HepG2 (cell line): Measurements from ENCODE around the gene IFIT1B. TPM values are rescaled to one million over a fixed set of nuclear protein-coding genes. Genes with fewer than 3 reads are reported as not detected.
A peak's percentile ranks its signal among the peaks of the same experiment; 100 is the strongest.

Experiments used
- RBM22 ChIP-seq: fragments of 200-400 bp; formaldehyde crosslinking; optimal IDR thresholded peaks from 2 replicates; pipeline ENCODE3; 2017; ENCODE audit warnings: mild to moderate bottlenecking, low read length, moderate library complexity
- RFX5 ChIP-seq: IDR thresholded peaks from 2 replicates; pipeline ENCODE4 v1.6.1; 2011; ENCODE audit warnings: low read depth, low read length, improper control_type of control experiment
- SKI ChIP-seq: fragments of 450-650 bp; IDR thresholded peaks from one replicate; pipeline ENCODE4 v1.6.1; 2018; ENCODE audit warnings: mild to moderate bottlenecking; ENCODE audit not compliant: partially characterized antibody
- XBP1 ChIP-seq: sonication (generic); formaldehyde crosslinking; IDR thresholded peaks from 2 replicates; pipeline ENCODE4 v1.5.0; 2020; ENCODE audit warnings: missing genetic modification reagents
- ZBTB21 ChIP-seq: sonication (generic); formaldehyde crosslinking; IDR thresholded peaks from 2 replicates; pipeline ENCODE4 v1.4.0; 2020; ENCODE audit warnings: missing genetic modification reagents
- ZIK1 ChIP-seq: sonication (generic); formaldehyde crosslinking; IDR thresholded peaks from 2 replicates; pipeline ENCODE4 v1.5.0; 2020; ENCODE audit warnings: mild to moderate bottlenecking, low read depth, missing genetic modification reagents, borderline replicate concordance
- ZKSCAN5 ChIP-seq: sonication (generic); formaldehyde crosslinking; IDR thresholded peaks from 2 replicates; pipeline ENCODE4 v1.5.1; 2020; ENCODE audit warnings: mild to moderate bottlenecking, missing genetic modification reagents
- ZKSCAN8 ChIP-seq: IDR thresholded peaks from 2 replicates; pipeline ENCODE4 v1.6.1; 2016; ENCODE audit warnings: borderline replicate concordance, missing genetic modification reagents, missing compliant biosample characterization
- ZNF24 ChIP-seq: fragments of 450-650 bp; IDR thresholded peaks from 2 replicates; pipeline ENCODE4 v1.6.1; 2017; ENCODE audit warnings: antibody characterized with exemption, mild to moderate bottlenecking
- ZNF562 ChIP-seq: sonication (generic); formaldehyde crosslinking; IDR thresholded peaks from 2 replicates; pipeline ENCODE4 v1.8.0; 2022; ENCODE audit warnings: missing genetic modification reagents, borderline replicate concordance
- ZNF589 ChIP-seq: sonication (generic); formaldehyde crosslinking; conservative IDR thresholded peaks from 2 replicates; pipeline ENCODE4 v1.8.0; 2022; ENCODE audit warnings: mild to moderate bottlenecking, moderate library complexity, missing genetic modification reagents
- ZNF746 ChIP-seq: sonication (generic); formaldehyde crosslinking; IDR thresholded peaks from 2 replicates; pipeline ENCODE4 v1.8.0; 2022; ENCODE audit warnings: mild to moderate bottlenecking, missing genetic modification reagents
- ZNF766 ChIP-seq: sonication (generic); formaldehyde crosslinking; IDR thresholded peaks from 2 replicates; pipeline ENCODE4 v1.5.0; 2020; ENCODE audit warnings: missing genetic modification reagents, borderline replicate concordance
- ZSCAN20 ChIP-seq: sonication (generic); formaldehyde crosslinking; IDR thresholded peaks from 2 replicates; pipeline ENCODE4 v1.4.0; 2020; ENCODE audit warnings: missing genetic modification reagents, mild to moderate bottlenecking, borderline replicate concordance
- polyA plus RNA-seq, 8 experiments: library from polyadenylated mRNA; depleted of rRNA in 3 of 8; stranded (reverse) in 7 of 8; unstranded in 1 of 8; fragments of >200 nt; fragmentation: Illumina TruSeq in 4 of 8; extraction: Trizol in 4 of 8; gene quantifications; 2 replicates each; pipeline versions ENCODE4 v1.2.1 to v1.2.3, GENCODE V29; 2011 to 2016; ENCODE audit warnings: low read depth in 4 of 8, missing spikeins in 1 of 8, mixed read lengths in 1 of 8; ENCODE audit not compliant: insufficient read depth in 1 of 8
- total RNA-seq, 5 experiments: library from RNA; depleted of rRNA; stranded (reverse); fragments of >200 nt; fragmentation: Illumina TruSeq; extraction: Trizol; gene quantifications; 2 replicates each; pipeline ENCODE4 v1.2.3, GENCODE V29; 2016; ENCODE audit warnings: low read depth in 1 of 5
- TF ChIP-seq, protein P1 (sequence below): sonication (generic); formaldehyde crosslinking; IDR thresholded peaks from 2 replicates; pipeline ENCODE4 v1.5.1; 2020; ENCODE audit warnings: mild to moderate bottlenecking, missing genetic modification reagents, moderate library complexity
- TF ChIP-seq, protein P2 (sequence below): sonication (generic); formaldehyde crosslinking; IDR thresholded peaks from 2 replicates; pipeline ENCODE4 v1.4.0; 2020; ENCODE audit warnings: missing genetic modification reagents, mild to moderate bottlenecking, borderline replicate concordance
- TF ChIP-seq, protein P3 (sequence below): sonication (generic); formaldehyde crosslinking; IDR thresholded peaks from 2 replicates; pipeline ENCODE4 v1.4.0; 2020; ENCODE audit warnings: missing genetic modification reagents
- TF ChIP-seq, protein P4 (sequence below), 2 experiments: sonication (generic) in 1 of 2; formaldehyde crosslinking in 1 of 2; IDR thresholded peaks; 2 replicates each; pipeline versions ENCODE4 v1.4.0 to v1.6.1; 2018 to 2020; ENCODE audit warnings: missing genetic modification reagents in 2 of 2, borderline replicate concordance in 1 of 2, low read depth in 1 of 2, mild to moderate bottlenecking in 1 of 2, missing biosample characterization in 1 of 2

IFIT1B gene
- total and polyA plus RNA-seq, 2 of the 13 experiments (the other 11 are each of a cell fraction or from before 2014, with no cell fraction given): not detected

DNA sequence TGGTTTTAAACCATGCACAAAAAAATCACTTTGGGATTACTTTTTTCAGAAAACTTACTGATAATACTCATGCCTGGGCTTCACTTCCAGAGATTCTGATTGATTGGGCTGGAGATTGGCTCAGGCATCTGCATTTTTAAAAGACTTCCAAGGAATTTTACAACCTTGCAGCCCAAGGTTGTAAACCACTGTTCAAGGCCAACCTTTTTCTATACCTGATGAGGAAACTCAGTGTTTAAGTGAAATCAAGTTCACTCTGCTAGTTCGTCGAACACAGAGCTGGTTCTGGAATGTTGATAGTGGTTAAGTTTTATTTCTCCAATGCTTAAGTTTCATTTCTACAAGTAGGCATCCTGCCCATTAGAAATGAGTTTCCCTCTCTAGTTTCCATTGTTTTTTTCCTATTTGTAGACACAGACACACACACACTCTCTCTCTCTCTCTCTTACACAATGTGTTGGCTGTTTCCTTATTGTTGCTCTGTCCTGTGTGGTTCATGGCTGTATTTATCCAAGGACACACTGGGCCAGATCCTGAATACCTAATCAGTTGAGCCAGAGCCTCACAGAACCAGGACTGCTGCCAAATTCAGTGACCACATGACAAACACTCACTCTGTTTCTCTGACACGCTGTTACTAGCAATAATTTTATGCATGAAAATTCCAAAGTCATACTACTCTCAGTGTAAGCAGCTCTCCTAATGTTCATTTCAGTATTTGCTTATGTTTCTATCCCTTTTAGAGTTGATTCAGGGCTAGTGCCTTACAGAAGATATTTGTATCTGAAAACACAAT is 3.7 kb upstream of the IFIT1B start (continued):
- TF ChIP-seq, protein P1, sequence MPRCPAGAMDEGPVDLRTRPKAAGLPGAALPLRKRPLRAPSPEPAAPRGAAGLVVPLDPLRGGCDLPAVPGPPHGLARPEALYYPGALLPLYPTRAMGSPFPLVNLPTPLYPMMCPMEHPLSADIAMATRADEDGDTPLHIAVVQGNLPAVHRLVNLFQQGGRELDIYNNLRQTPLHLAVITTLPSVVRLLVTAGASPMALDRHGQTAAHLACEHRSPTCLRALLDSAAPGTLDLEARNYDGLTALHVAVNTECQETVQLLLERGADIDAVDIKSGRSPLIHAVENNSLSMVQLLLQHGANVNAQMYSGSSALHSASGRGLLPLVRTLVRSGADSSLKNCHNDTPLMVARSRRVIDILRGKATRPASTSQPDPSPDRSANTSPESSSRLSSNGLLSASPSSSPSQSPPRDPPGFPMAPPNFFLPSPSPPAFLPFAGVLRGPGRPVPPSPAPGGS: no peak
- TF ChIP-seq RBM22 (peak; percentile 33), ZBTB21 (no peak), ZKSCAN8 (CRISPR knock-in tag) (no peak; the same call in 1 of the 2 replicates), XBP1 (no peak), ZNF766 (CRISPR knock-in tag) (no peak), ZNF24 (no peak), ZNF746 (CRISPR knock-in tag) (no peak), RFX5 (no peak), SKI (peak; percentile 95), ZIK1 (CRISPR knock-in tag) (no peak), ZNF562 (no peak), ZSCAN20 (CRISPR knock-in tag) (no peak), ZKSCAN5 (CRISPR knock-in tag) (no peak), ZNF589 (CRISPR knock-in tag) (no peak)
- TF ChIP-seq, protein P2, sequence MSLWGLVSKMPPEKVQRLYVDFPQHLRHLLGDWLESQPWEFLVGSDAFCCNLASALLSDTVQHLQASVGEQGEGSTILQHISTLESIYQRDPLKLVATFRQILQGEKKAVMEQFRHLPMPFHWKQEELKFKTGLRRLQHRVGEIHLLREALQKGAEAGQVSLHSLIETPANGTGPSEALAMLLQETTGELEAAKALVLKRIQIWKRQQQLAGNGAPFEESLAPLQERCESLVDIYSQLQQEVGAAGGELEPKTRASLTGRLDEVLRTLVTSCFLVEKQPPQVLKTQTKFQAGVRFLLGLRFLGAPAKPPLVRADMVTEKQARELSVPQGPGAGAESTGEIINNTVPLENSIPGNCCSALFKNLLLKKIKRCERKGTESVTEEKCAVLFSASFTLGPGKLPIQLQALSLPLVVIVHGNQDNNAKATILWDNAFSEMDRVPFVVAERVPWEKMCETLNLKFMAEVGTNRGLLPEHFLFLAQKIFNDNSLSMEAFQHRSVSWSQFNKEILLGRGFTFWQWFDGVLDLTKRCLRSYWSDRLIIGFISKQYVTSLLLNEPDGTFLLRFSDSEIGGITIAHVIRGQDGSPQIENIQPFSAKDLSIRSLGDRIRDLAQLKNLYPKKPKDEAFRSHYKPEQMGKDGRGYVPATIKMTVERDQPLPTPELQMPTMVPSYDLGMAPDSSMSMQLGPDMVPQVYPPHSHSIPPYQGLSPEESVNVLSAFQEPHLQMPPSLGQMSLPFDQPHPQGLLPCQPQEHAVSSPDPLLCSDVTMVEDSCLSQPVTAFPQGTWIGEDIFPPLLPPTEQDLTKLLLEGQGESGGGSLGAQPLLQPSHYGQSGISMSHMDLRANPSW: no peak
- TF ChIP-seq, protein P3, sequence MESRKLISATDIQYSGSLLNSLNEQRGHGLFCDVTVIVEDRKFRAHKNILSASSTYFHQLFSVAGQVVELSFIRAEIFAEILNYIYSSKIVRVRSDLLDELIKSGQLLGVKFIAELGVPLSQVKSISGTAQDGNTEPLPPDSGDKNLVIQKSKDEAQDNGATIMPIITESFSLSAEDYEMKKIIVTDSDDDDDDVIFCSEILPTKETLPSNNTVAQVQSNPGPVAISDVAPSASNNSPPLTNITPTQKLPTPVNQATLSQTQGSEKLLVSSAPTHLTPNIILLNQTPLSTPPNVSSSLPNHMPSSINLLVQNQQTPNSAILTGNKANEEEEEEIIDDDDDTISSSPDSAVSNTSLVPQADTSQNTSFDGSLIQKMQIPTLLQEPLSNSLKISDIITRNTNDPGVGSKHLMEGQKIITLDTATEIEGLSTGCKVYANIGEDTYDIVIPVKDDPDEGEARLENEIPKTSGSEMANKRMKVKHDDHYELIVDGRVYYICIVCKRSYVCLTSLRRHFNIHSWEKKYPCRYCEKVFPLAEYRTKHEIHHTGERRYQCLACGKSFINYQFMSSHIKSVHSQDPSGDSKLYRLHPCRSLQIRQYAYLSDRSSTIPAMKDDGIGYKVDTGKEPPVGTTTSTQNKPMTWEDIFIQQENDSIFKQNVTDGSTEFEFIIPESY (CRISPR knock-in tag): no peak
- TF ChIP-seq, protein P4, sequence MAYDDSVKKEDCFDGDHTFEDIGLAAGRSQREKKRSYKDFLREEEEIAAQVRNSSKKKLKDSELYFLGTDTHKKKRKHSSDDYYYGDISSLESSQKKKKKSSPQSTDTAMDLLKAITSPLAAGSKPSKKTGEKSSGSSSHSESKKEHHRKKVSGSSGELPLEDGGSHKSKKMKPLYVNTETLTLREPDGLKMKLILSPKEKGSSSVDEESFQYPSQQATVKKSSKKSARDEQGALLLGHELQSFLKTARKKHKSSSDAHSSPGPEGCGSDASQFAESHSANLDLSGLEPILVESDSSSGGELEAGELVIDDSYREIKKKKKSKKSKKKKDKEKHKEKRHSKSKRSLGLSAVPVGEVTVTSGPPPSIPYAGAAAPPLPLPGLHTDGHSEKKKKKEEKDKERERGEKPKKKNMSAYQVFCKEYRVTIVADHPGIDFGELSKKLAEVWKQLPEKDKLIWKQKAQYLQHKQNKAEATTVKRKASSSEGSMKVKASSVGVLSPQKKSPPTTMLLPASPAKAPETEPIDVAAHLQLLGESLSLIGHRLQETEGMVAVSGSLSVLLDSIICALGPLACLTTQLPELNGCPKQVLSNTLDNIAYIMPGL (CRISPR knock-in tag; IDR thresholded peaks at IDR 0.05; ENCODE audit: borderline replicate concordance in 1 of 2, low read depth in 1 of 2): 0 out of 4 replicates have a peak, but pooled peaks of 1 of the 2 experiments have one; percentile 38
